Endometrial microvascular endothelial cells (primary cell): ENCODE results near the gene PRDM8. TPM values are rescaled to one million over a fixed set of nuclear protein-coding genes. Genes with fewer than 3 reads are reported as not detected.

ENCODE experiments used
- in situ Hi-C: cut with HindIII; loops from 2 replicates; pipeline ENCODE4 v1.10.0; 2017; ENCODE audit warnings: low sequenced_read_pairs, low pct_unique_long_range_greater_than_20kb; ENCODE audit errors: inconsistent ontology term
- total RNA-seq: library from RNA; depleted of rRNA; stranded (reverse); fragments of >200 nt; gene quantifications from one replicate; pipeline ENCODE4 v1.2.3, GENCODE V29; 2015; ENCODE audit errors: inconsistent ontology term

The PRDM8 gene
- total RNA-seq, 1 donor from 2014 or later = not detected

GRCh38 chr4:80215449-80216052 is 18.2 kb downstream of the PRDM8 start:
- in situ Hi-C loops = no loop called here

GRCh38 chr4:80216100-80216761 is 18.9 kb downstream of the PRDM8 start:
- in situ Hi-C loops = no loop called here

GRCh38 chr4:80219301-80220025 is 22.2 kb downstream of the PRDM8 start:
- in situ Hi-C loops = no loop called here

- in situ Hi-C loops = no loop called here
Observed at GRCh38 chr4:80220711-80221110, 23.4 kb downstream of the PRDM8 start.

- in situ Hi-C loops = no loop called here
Observed at GRCh38 chr4:80221161-80221560, 23.9 kb downstream of the PRDM8 start.

GRCh38 chr4:80225595-80225994 is 28.3 kb downstream of the PRDM8 start:
- in situ Hi-C loops = no loop called here

- in situ Hi-C loops = no loop called here
Observed at GRCh38 chr4:80226094-80226493, 28.8 kb downstream of the PRDM8 start.

- in situ Hi-C loops = no loop called here
Observed at GRCh38 chr4:80228460-80228859, 31.2 kb downstream of the PRDM8 start.

GRCh38 chr4:80229128-80229527 is 31.8 kb downstream of the PRDM8 start:
- in situ Hi-C loops = no loop called here

- in situ Hi-C loops = no loop called here
Observed at GRCh38 chr4:80229590-80229989, 32.3 kb downstream of the PRDM8 start.

- in situ Hi-C loops = no loop called here
Observed at GRCh38 chr4:80231180-80231579, 33.9 kb downstream of the PRDM8 start.

- in situ Hi-C loops = no loop called here
Observed at GRCh38 chr4:80232707-80233370, 35.5 kb downstream of the PRDM8 start.

- in situ Hi-C loops = no loop called here
Observed at GRCh38 chr4:80233390-80233789, 36.1 kb downstream of the PRDM8 start.

- in situ Hi-C loops = no loop called here
Observed at GRCh38 chr4:80235451-80235850, 38.1 kb downstream of the PRDM8 start.

- in situ Hi-C loops = no loop called here
Observed at GRCh38 chr4:80237992-80238391, 40.7 kb downstream of the PRDM8 start.

- in situ Hi-C loops = no loop called here
Observed at GRCh38 chr4:80239480-80240150, 42.3 kb downstream of the PRDM8 start.

- in situ Hi-C loops = no loop called here
Observed at GRCh38 chr4:80240976-80241375, 43.7 kb downstream of the PRDM8 start.

GRCh38 chr4:80243274-80244018 is 46.1 kb downstream of the PRDM8 start:
- in situ Hi-C loops = no loop called here
